GM21619 (cell line): Measurements from ENCODE around the gene PQBP1.

Experiments
- ATAC-seq: cut with Tn5 transposase; IDR thresholded peaks from one replicate; pipeline ENCODE4 v1.9.1; 2021; ENCODE audit not compliant: unreplicated experiment

PQBP1 gene

GRCh38 chrX:48919947-48920717 lies 22.4 kb downstream of the PQBP1 start:
- ATAC-seq, result no peak

- ATAC-seq, result no peak
Observed at GRCh38 chrX:48920718-48921104, 23.0 kb downstream of the PQBP1 start.

GRCh38 chrX:48923771-48924170 lies 26.0 kb downstream of the PQBP1 start:
- ATAC-seq, result no peak

GRCh38 chrX:48924270-48924669 lies 26.5 kb downstream of the PQBP1 start:
- ATAC-seq, result no peak

- ATAC-seq, result no peak
Observed at GRCh38 chrX:48927123-48927522, 29.4 kb downstream of the PQBP1 start.

GRCh38 chrX:48927736-48928382 lies 30.1 kb downstream of the PQBP1 start:
- ATAC-seq, result no peak

- ATAC-seq, result no peak
Observed at GRCh38 chrX:48933757-48934156, 36.0 kb downstream of the PQBP1 start.

GRCh38 chrX:48934581-48935300 lies 37.0 kb downstream of the PQBP1 start:
- no peak for ATAC-seq

GRCh38 chrX:48935301-48935670 lies 37.6 kb downstream of the PQBP1 start:
- ATAC-seq, result no peak

GRCh38 chrX:48936429-48937053 lies 38.8 kb downstream of the PQBP1 start:
- peak; percentile 0 for ATAC-seq

- peak; percentile 54 for ATAC-seq
Observed at GRCh38 chrX:48937054-48937907, 39.6 kb downstream of the PQBP1 start.

GRCh38 chrX:48938721-48939425 lies 41.1 kb downstream of the PQBP1 start:
- ATAC-seq, result peak; percentile 45

- no peak for ATAC-seq
Observed at GRCh38 chrX:48939524-48940228, 41.9 kb downstream of the PQBP1 start.

- no peak for ATAC-seq
Observed at GRCh38 chrX:48940404-48940955, 42.8 kb downstream of the PQBP1 start.

- no peak for ATAC-seq
Observed at GRCh38 chrX:48942895-48943294, 45.2 kb downstream of the PQBP1 start.

GRCh38 chrX:48945517-48946348 lies 48.0 kb downstream of the PQBP1 start:
- peak; percentile 50 for ATAC-seq

- no peak for ATAC-seq
Observed at GRCh38 chrX:48948589-48948988, 50.9 kb downstream of the PQBP1 start.
